ENCODE measurements around the gene MORN5.
A peak's percentile ranks its signal among the peaks of the same experiment; 100 is the strongest.

The MORN5 gene

DNA sequence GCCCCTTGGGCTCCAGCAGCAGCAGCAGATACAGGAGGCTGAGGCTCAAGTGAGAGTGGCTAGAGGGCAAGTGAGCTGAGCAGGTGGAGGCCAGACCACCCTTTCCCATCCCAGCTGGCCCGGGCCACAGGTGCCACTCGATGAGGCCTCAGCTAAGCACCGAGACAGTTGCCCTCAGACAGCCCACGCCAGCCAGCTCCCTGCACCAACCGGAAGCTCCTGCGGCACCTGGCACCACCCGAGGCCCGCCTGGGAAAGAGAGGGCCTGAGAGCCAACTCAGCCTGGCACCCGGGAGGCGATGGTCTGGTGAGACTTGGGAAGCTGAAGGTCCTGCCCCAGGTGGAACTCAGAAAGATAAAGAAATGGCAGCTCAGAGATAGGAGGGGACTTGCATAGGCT, 38.3 kb upstream of the MORN5 start:
- H3K4me3 ChIP-seq (ENCODE audit: low read depth, low read length) = no peak overlapping the region
- TF ChIP-seq, protein P1, sequence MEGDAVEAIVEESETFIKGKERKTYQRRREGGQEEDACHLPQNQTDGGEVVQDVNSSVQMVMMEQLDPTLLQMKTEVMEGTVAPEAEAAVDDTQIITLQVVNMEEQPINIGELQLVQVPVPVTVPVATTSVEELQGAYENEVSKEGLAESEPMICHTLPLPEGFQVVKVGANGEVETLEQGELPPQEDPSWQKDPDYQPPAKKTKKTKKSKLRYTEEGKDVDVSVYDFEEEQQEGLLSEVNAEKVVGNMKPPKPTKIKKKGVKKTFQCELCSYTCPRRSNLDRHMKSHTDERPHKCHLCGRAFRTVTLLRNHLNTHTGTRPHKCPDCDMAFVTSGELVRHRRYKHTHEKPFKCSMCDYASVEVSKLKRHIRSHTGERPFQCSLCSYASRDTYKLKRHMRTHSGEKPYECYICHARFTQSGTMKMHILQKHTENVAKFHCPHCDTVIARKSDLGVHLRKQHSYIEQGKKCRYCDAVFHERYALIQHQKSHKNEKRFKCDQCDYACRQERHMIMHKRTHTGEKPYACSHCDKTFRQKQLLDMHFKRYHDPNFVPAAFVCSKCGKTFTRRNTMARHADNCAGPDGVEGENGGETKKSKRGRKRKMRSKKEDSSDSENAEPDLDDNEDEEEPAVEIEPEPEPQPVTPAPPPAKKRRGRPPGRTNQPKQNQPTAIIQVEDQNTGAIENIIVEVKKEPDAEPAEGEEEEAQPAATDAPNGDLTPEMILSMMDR (IDR thresholded peaks at IDR 0.05; ENCODE audit: low read depth, low read length, missing control alignments) = no peak
- DNase-seq (ENCODE audit: low read depth) = no peak

DNA sequence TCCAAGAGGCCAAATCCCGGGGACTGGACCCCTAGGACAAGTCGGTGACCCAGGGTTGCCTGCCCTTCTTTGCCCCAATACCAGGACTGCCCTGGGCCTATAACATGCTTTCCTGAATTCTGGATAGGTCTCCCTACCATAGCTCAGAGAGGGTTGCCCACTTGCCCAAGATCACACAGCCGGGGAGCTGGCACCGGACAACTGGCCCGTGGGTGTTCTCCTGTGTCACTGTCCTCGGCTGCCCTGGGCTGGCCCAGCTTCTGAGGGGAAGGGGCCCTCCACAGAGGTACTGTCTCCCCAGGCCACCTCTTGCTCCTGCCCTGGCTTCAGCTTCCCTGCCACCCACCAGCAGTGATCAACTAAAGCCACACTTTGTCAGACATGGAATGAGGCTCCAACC, 37.8 kb upstream of the MORN5 start:
- TF ChIP-seq, protein P1 (IDR thresholded peaks at IDR 0.05; ENCODE audit: low read depth, low read length, missing control alignments) = no peak
- H3K4me3 ChIP-seq (ENCODE audit: low read depth, low read length) = no peak overlapping the region
- DNase-seq (ENCODE audit: low read depth) = no peak

DNA sequence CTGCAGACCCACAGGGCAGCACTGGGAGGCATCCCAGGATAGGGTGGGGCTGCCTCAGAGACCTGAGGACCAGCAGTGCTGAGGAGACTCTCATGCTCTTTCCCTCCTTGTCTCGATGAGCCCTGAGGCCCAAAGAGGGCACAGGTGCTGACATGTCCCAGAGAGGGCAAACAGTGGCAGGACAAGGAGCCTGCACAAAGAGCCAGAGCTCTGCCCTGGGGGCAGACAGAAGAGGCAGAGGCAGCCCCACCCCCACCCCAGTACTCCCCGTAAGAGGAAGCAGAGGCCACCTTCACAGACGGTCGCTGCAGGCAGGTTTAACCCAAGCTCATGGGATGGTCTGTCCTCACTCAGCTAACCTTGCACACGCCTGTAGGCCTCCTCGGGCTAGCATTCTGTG, 37.2 kb upstream of the MORN5 start:
- no peak for DNase-seq (ENCODE audit: low read depth)

DNA sequence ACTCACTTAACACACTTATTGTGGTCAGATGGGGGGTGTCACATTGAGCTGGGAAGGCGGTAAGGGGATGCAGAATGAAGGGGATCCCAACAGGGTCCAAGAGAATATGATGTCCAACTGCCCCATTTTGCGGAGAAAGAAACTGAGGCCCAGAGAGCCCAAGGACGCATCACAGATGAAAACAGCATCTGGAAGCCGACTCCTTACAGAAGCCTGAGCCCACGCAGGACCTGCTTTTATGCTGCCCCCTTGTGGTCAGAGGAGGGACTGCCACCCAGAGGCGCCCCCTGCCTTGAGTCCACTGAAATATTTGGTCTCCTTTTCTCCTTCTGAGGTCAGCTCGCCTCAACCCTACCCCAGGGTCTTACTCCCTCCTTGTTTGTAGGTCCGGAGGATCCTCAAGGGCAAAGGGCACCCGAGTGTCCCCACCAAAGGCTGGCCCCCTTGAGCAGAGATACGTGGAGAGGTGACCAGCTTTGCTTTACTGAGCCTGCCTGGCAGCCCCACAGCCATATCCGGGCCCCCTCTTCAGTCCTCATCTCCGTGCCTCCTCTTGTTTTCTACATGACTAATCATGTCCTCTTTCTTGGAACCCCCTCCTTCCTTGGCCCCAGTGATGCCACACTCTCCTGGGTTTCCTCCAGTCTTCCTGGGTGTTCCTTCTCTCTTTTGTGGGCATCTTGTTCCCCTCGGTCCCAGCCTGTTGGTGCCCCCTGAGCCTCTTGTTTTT, 36.6 kb upstream of the MORN5 start:
- H3K4me3 ChIP-seq (ENCODE audit: low read depth, low read length) = no peak overlapping the region
- TF ChIP-seq, protein P1 (IDR thresholded peaks at IDR 0.05; ENCODE audit: low read depth, low read length, missing control alignments) = peak; percentile 98
- no peak for DNase-seq (ENCODE audit: low read depth)

More for the DNA sequence above, 37.2 kb upstream of the MORN5 start:
- H3K4me3 ChIP-seq (ENCODE audit: low read depth, low read length) = no peak overlapping the region
- TF ChIP-seq, protein P1 (IDR thresholded peaks at IDR 0.05; ENCODE audit: low read depth, low read length, missing control alignments) = no peak

DNA sequence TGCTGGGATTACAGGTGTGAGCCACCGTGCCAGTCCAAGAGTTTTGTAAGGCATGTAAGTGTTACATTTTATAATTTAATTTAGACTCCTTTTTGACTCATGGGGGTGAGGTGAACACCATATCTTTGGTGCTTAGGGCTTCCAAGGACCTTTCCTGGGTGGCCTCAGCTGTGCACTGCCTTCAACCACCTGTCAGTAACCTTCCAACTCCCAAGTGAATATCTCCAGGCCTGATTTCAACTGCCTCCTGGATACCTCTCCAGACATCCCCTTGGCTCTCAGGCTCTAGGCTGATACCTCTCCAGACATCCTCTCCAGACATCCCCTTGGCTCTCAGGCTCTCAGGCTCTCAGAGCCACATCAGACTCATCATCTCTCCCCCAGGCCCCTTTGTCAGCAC, 35.7 kb upstream of the MORN5 start:
- no peak for DNase-seq (ENCODE audit: low read depth)
- TF ChIP-seq, protein P1 (IDR thresholded peaks at IDR 0.05; ENCODE audit: low read depth, low read length, missing control alignments) = no peak
- H3K4me3 ChIP-seq (ENCODE audit: low read depth, low read length) = no peak overlapping the region

DNA sequence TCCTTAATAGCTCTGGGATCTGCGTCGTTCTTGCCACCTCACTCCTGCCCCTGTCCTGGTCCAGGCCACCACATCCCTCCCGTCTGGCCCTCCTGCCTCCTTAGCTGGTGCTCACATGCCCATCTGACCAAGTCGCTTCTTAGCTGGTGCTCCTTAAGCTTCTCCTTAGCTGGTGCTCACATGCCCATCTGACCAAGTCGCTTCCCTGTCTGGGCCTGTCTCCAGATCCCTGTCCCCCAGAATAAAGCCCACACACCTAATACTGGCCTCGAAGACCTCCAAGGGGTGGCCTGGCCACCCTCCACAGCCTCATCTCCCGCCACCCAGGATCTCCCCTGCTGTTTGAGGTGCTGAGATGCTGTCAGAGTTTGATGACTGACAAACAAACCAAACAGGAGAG, 35.2 kb upstream of the MORN5 start:
- no peak for DNase-seq (ENCODE audit: low read depth)
- H3K4me3 ChIP-seq (ENCODE audit: low read depth, low read length) = no peak overlapping the region
- TF ChIP-seq, protein P1 (IDR thresholded peaks at IDR 0.05; ENCODE audit: low read depth, low read length, missing control alignments) = no peak

DNA sequence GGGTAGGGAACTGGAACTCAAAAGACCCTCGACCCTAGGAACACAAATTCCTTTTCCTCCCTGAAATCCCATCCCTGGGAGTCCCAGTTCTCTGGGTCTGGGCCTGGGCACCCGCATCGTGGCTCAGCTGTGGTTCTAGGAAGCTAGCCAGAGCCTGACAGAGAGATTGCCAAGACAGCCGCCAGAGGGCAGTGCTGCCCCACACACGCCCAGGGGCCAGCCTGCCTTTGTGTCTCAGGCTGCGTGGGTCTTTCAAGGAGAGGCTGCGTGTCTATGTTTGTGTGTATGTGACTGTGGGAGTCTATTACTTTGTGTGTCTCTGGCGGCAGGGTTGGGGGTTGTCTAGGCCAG, 34.6 kb upstream of the MORN5 start:
- peak; percentile 15 for DNase-seq (ENCODE audit: low read depth)
- TF ChIP-seq, protein P1 (IDR thresholded peaks at IDR 0.05; ENCODE audit: low read depth, low read length, missing control alignments) = peak; percentile 92
- no peak overlapping the region for H3K4me3 ChIP-seq (ENCODE audit: low read depth, low read length)

Data from GM12864 (cell line).